Measurements from ENCODE around the gene PKD1.
"Not testable (repeated sequence)": the region's sequence is repeated elsewhere in the genome, so short reads cannot be mapped to it uniquely, and the experiment has no call there.

- TF ChIP-seq POLR2A (IDR thresholded peaks at IDR 0.05; ENCODE audit: low read length); GATA1 (IDR thresholded peaks at IDR 0.05; ENCODE audit: low read depth, low read length): not testable (repeated sequence)
Measured at GRCh38 chr16:2126928-2127556, 8.7 kb downstream of the PKD1 start.
